D721Med (cell line): Measurements from ENCODE around the gene LYST.

Experiments used
- DNase-seq: peaks from one replicate; pipeline ENCODE4 v3.0.0; 2011; ENCODE audit warnings: low spot score; ENCODE audit not compliant: insufficient read length
- FAIRE-seq: peaks from 2 replicates; lab custom pipeline; 2011; peaks lifted over from hg19 to GRCh38; lab: Jason Lieb, UNC
- CTCF ChIP-seq: IDR thresholded peaks from 2 replicates; pipeline ENCODE4 v1.5.1; 2012; ENCODE audit warnings: mild to moderate bottlenecking, control low read depth; ENCODE audit not compliant: insufficient read depth; ENCODE audit errors: missing control alignments

Gene LYST

GRCh38 chr1:235781807-235782206 is 84.9 kb downstream of the LYST start:
- no peak for DNase-seq
- TF ChIP-seq CTCF, result no peak
- no peak for FAIRE-seq

- no peak for DNase-seq
- FAIRE-seq, result no peak
- no peak for TF ChIP-seq CTCF
Measured at GRCh38 chr1:235779770-235780169, 86.9 kb downstream of the LYST start.

- no peak for FAIRE-seq
- no peak for DNase-seq
- no peak for TF ChIP-seq CTCF
Measured at GRCh38 chr1:235776396-235776795, 90.3 kb downstream of the LYST start.

- FAIRE-seq (peak; percentile 6), DNase-seq (no peak)
- TF ChIP-seq CTCF, result no peak
Measured at GRCh38 chr1:235775246-235775860, 91.4 kb downstream of the LYST start.

- TF ChIP-seq CTCF, result no peak
- DNase-seq, result no peak
- FAIRE-seq, result peak; percentile 44
Measured at GRCh38 chr1:235767795-235768194, 98.9 kb downstream of the LYST start.

GRCh38 chr1:235766794-235767285 is 99.9 kb downstream of the LYST start:
- FAIRE-seq (no peak), DNase-seq (no peak)
- no peak for TF ChIP-seq CTCF

- DNase-seq, result no peak
- FAIRE-seq, result peak; percentile 61
- no peak for TF ChIP-seq CTCF
Measured at GRCh38 chr1:235763962-235764361, 102.7 kb downstream of the LYST start.
